Measurements from ENCODE around the gene POLD2. TPM values are rescaled to one million over a fixed set of nuclear protein-coding genes. Genes with fewer than 3 reads are reported as not detected.

Gene POLD2
- total and polyA plus RNA-seq, 2 donors (not counting 3 experiments of a cell fraction or from before 2014, with no cell fraction given), result 96.5 to 122 TPM

- Histone ChIP-seq H4K20me1 (replicated peaks; ENCODE audit: control insufficient read depth, extremely low read depth, insufficient read depth, low read length) (no peaks in the 10 kb centered on the region), H3K4me1 (ENCODE audit: control insufficient read depth, extremely low read depth, insufficient read depth, low read length) (no peaks in the 10 kb centered on the region), H3K9me1 (replicated peaks; ENCODE audit: control insufficient read depth, extremely low read depth, insufficient read depth, low read length) (no peaks in the 10 kb centered on the region), H2AFZ (ENCODE audit: low read depth, low read length) (no peak overlapping the region), H3K36me3 (ENCODE audit: control insufficient read depth in 2 of 2, extremely low read depth in 1 of 2, insufficient read depth in 2 of 2, low read length in 2 of 2) (no peaks in the 10 kb centered on the region), H3K4me3 (replicated peaks in 1 of 3; ENCODE audit: insufficient read depth in 1 of 3, low read depth in 1 of 3, low read length in 3 of 3) (no peak overlapping the region), H3K4me2 (ENCODE audit: insufficient read depth, low read length) (no peak overlapping the region), H3K9me3 (replicated peaks; ENCODE audit: control insufficient read depth, insufficient read depth, low read length) (no peaks in the 10 kb centered on the region), H3K27ac (ENCODE audit: insufficient read depth, low read depth, low read length) (no peak overlapping the region), H3K9ac (replicated peaks; ENCODE audit: extremely low read depth, insufficient read depth, low read length) (no peak overlapping the region), H3K27me3 (ENCODE audit: control insufficient read depth in 2 of 2, insufficient read depth in 2 of 2, low read length in 2 of 2) (peaks cover 0 to 4% of the 10 kb centered on the region in 2 experiments), H3K79me2 (ENCODE audit: control insufficient read depth, insufficient read depth, low read length) (no peaks in the 10 kb centered on the region)
- BruUV-seq (replicated peaks), result no TSS peak
- intact Hi-C loops (cut with micrococcal nuclease) (no loop called here), dilution Hi-C loops (cut with MboI; ENCODE audit: extremely low pct_ligation_motif_present, low sequenced_read_pairs) (no loop called here)
- FAIRE-seq, result no peak
- ChIA-PET CTCF (no interaction called here), POLR2A (no interaction called here)
- DNase-seq (ENCODE audit: low read depth, low spot score), result no peak
- TF ChIP-seq FOS (IDR thresholded peaks at IDR 0.05; ENCODE audit: borderline replicate concordance, insufficient read depth, low read length), result no peak
- no peak for TF ChIP-seq EZH2 (IDR thresholded peaks at IDR 0.05; ENCODE audit: borderline replicate concordance, low read depth, low read length, severe bottlenecking)
- TF ChIP-seq GATA2 (IDR thresholded peaks at IDR 0.05; ENCODE audit: insufficient read depth, insufficient read length, low read depth, low read length), result no peak
- TF ChIP-seq JUN (IDR thresholded peaks at IDR 0.05; ENCODE audit: borderline replicate concordance, insufficient read depth, insufficient read length, low read depth), result no peak
Observed at GRCh38 chr7:44136731-44137130, 13.4 kb upstream of the POLD2 start.

- DNase-seq (ENCODE audit: low read depth, low spot score) (no peak), FAIRE-seq (no peak)
- intact Hi-C loops (cut with micrococcal nuclease) (no loop called here), dilution Hi-C loops (cut with MboI; ENCODE audit: extremely low pct_ligation_motif_present, low sequenced_read_pairs) (no loop called here)
- no peaks in the 10 kb centered on the region for H3K9me1 ChIP-seq (replicated peaks; ENCODE audit: control insufficient read depth, extremely low read depth, insufficient read depth, low read length)
- H3K9me3 ChIP-seq (replicated peaks; ENCODE audit: control insufficient read depth, insufficient read depth, low read length), result no peaks in the 10 kb centered on the region
- no peak for TF ChIP-seq CTCF (IDR thresholded peaks at IDR 0.05; ENCODE audit: extremely low read depth in 1 of 2, insufficient read depth in 1 of 2, low read depth in 1 of 2, low read length in 2 of 2)
- no peak for TF ChIP-seq JUN (IDR thresholded peaks at IDR 0.05; ENCODE audit: borderline replicate concordance, insufficient read depth, insufficient read length, low read depth)
- no peak for TF ChIP-seq GATA2 (IDR thresholded peaks at IDR 0.05; ENCODE audit: insufficient read depth, insufficient read length, low read depth, low read length)
- TF ChIP-seq MAX (IDR thresholded peaks at IDR 0.05; ENCODE audit: insufficient read depth, insufficient read length), result no peak
- no peak for TF ChIP-seq POLR2AphosphoS5 (IDR thresholded peaks at IDR 0.05; ENCODE audit: insufficient read depth, low read depth, low read length)
- TF ChIP-seq POLR2A (IDR thresholded peaks at IDR 0.05; ENCODE audit: low read depth, low read length), result no peak
- no peak for TF ChIP-seq EZH2 (IDR thresholded peaks at IDR 0.05; ENCODE audit: borderline replicate concordance, low read depth, low read length, severe bottlenecking)
- no peak for TF ChIP-seq MYC (IDR thresholded peaks at IDR 0.05; ENCODE audit: low read depth, low read length)
- TF ChIP-seq FOS (IDR thresholded peaks at IDR 0.05; ENCODE audit: borderline replicate concordance, insufficient read depth, low read length), result no peak
- no peak overlapping the region for H3K4me3 ChIP-seq (replicated peaks in 1 of 3; ENCODE audit: insufficient read depth in 1 of 3, low read depth in 1 of 3, low read length in 3 of 3)
- H4K20me1 ChIP-seq (replicated peaks; ENCODE audit: control insufficient read depth, extremely low read depth, insufficient read depth, low read length), result no peaks in the 10 kb centered on the region
- ChIA-PET CTCF (interaction anchor here (0.8 to 1.0 kb wide), 2 partner anchors 9 to 11 kb away, joined by 3 to 4 read pairs; no protein-coding TSS in a partner anchor), POLR2A (no interaction called here)
- no peak overlapping the region for H3K27ac ChIP-seq (ENCODE audit: insufficient read depth, low read depth, low read length)
- peaks cover 0 to 4% of the 10 kb centered on the region in 2 experiments for H3K27me3 ChIP-seq (ENCODE audit: control insufficient read depth in 2 of 2, insufficient read depth in 2 of 2, low read length in 2 of 2)
- H3K9ac ChIP-seq (replicated peaks; ENCODE audit: extremely low read depth, insufficient read depth, low read length), result no peak overlapping the region
- no TSS peak for BruUV-seq (replicated peaks)
- H3K79me2 ChIP-seq (ENCODE audit: control insufficient read depth, insufficient read depth, low read length), result no peaks in the 10 kb centered on the region
- no peak overlapping the region for H2AFZ ChIP-seq (ENCODE audit: low read depth, low read length)
- H3K36me3 ChIP-seq (ENCODE audit: control insufficient read depth in 2 of 2, extremely low read depth in 1 of 2, insufficient read depth in 2 of 2, low read length in 2 of 2), result no peaks in the 10 kb centered on the region
- H3K4me1 ChIP-seq (ENCODE audit: control insufficient read depth, extremely low read depth, insufficient read depth, low read length), result no peaks in the 10 kb centered on the region
- no peak overlapping the region for H3K4me2 ChIP-seq (ENCODE audit: insufficient read depth, low read length)
Observed at GRCh38 chr7:44134943-44135628, 11.7 kb upstream of the POLD2 start.
